ENCODE measurements around the gene CEP104. TPM values are rescaled to one million over a fixed set of nuclear protein-coding genes. Genes with fewer than 3 reads are reported as not detected.

Gene CEP104
- total and polyA plus RNA-seq, 9 of the 15 experiments (the other 6 are each of a cell fraction or from before 2014, with no cell fraction given), result 11.2 to 63.4 (median 42.6) TPM

DNA sequence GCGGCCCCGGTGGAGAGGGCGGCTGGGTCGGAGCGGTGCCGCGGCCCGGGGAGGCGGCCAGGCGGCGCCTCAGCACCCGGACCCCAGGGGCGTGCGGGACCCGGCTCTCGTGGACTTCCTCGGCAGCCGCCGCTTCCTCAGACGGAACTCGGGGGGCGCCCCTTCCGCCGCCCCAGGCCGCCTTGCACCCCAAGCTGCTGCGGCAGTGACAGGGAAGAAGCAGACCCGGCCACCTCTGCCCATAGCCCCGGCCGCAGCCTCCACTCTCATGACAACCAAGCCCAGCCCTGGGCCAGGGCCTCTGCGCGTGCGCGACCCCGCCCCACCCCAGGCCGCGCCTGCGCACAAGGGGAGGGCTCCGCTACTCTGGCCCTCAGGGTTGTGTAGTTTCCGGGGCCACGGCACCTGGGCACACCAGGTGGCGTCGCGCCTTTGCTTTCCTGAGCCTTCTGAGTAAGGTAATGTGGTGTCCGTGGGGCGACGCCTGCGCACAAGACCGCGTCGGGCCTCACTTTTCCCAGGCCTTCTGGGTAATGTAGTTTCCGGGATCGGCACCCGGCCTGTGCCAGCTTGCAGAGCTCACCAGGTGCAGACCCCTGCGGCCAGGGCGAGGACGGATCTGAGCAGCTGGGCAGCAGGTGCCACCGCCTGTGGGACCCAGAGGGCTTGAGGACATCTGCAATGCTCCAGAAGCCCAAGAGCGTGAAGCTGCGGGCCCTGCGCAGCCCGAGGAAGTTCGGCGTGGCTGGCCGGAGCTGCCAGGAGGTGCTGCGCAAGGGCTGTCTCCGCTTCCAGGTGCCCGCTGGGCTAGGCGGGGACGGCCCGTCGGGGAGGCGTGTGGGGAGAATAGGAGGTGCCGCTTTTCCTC lies at the start of gene CEP104, which contains the start of gene DFFB (continued):
- TF ChIP-seq HMG20B (CRISPR knock-in tag; IDR thresholded peaks at IDR 0.05) (no peak), SFPQ (IDR thresholded peaks at IDR 0.05; ENCODE audit: low read depth, low read length) (no peak), ZNF449 (CRISPR knock-in tag; IDR thresholded peaks at IDR 0.05) (no peak), POLR2AphosphoS5 (IDR thresholded peaks at IDR 0.05; ENCODE audit: control insufficient read depth, insufficient read depth, low read depth, low read length) (peak; percentile 42; the same call in 1 of the 2 replicates), ZNF561 (CRISPR knock-in tag; conservative IDR thresholded peaks at IDR 0.05) (no peak), CHD1 (IDR thresholded peaks at IDR 0.05; ENCODE audit: low read length) (peak; percentile 72), SRSF9 (IDR thresholded peaks at IDR 0.05; ENCODE audit: borderline replicate concordance, low read depth, low read length) (no peak), POLR2AphosphoS2 (IDR thresholded peaks at IDR 0.05; ENCODE audit: low read length) (no peak), U2AF1 (optimal IDR thresholded peaks at IDR 0.05; ENCODE audit: low read depth, low read length) (peak; percentile 28), SMARCA5 (IDR thresholded peaks at IDR 0.05) (no peak), TSC22D4 (tag; IDR thresholded peaks at IDR 0.05) (no peak), FOXM1 (IDR thresholded peaks at IDR 0.05; ENCODE audit: low read depth) (no peak), FOXM1 (CRISPR knock-in tag; IDR thresholded peaks at IDR 0.05; ENCODE audit: low read depth) (peak; percentile 71; the same call in 1 of the 2 replicates), CREB3 (tag; conservative IDR thresholded peaks at IDR 0.05; ENCODE audit: low read depth) (no peak), AFF1 (IDR thresholded peaks at IDR 0.05; ENCODE audit: low read depth in 1 of 2, partially characterized antibody in 2 of 2) (peak in 1 of 2 experiments; percentile 82)
- TF ChIP-seq, protein P1, sequence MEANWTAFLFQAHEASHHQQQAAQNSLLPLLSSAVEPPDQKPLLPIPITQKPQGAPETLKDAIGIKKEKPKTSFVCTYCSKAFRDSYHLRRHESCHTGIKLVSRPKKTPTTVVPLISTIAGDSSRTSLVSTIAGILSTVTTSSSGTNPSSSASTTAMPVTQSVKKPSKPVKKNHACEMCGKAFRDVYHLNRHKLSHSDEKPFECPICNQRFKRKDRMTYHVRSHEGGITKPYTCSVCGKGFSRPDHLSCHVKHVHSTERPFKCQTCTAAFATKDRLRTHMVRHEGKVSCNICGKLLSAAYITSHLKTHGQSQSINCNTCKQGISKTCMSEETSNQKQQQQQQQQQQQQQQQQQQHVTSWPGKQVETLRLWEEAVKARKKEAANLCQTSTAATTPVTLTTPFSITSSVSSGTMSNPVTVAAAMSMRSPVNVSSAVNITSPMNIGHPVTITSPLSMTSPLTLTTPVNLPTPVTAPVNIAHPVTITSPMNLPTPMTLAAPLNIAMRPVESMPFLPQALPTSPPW (CRISPR knock-in tag; IDR thresholded peaks at IDR 0.05), result peak; percentile 28; the same call in 1 of the 2 replicates
